ENCODE measurements around the gene ENO1. TPM values are rescaled to one million over a fixed set of nuclear protein-coding genes. Genes with fewer than 3 reads are reported as not detected.
"Not testable (repeated sequence)": the region's sequence is repeated elsewhere in the genome, so short reads cannot be mapped to it uniquely, and the experiment has no call there.

ENO1 gene
- total and polyA plus RNA-seq, 2 of the 4 experiments (the other 2 are of a cell fraction) = 2,125 to 3,643 TPM

DNA sequence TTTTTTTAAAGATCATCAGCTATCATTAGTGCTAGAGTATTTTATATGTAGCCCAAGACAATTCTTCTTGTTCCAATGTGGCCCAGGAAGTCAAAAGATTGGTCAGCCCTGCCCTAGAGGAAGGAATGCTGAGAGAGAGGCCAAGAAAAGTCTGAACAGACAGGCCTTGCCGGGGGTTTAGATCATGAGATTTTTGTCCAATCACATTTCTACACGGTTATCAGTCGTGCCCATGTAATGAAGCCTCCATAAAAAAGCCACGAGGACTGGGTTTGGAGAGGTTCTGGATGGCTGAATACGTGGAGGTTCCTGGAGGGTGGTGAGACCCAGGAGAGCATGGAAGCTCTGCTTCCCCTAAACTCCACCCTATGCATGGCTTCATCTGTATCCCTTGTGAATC lies 24.3 kb upstream of the ENO1 start:
- ATAC-seq (ENCODE audit: low read depth) (no peak), DNase-seq (peak; percentile 34)
- ChIA-PET POLR2A (ENCODE audit: unreplicated experiment) (no interaction called here), CTCF (no interaction called here)
- Histone ChIP-seq H3K79me1 (ENCODE audit: low read depth in 1 of 2, low read length in 2 of 2) (peaks cover 0 to 5% of the 10 kb centered on the region in 2 experiments; a peak in 1 of 4 replicates), H2BK5ac (ENCODE audit: low read depth, low read length, poor library complexity, severe bottlenecking) (peak overlapping the region; percentile 49), H4K5ac (ENCODE audit: low read depth, low read length) (peak overlapping the region; percentile 24; the same call in 1 of the 2 replicates), H2BK15ac (ENCODE audit: low read depth, low read length) (peak overlapping the region; percentile 85; the same call in 2 of the 3 replicates), H4K91ac (ENCODE audit: insufficient read depth, low read depth, low read length) (peak overlapping the region; percentile 50; the same call in 1 of the 2 replicates), H4K8ac (ENCODE audit: low read depth in 2 of 2, low read length in 2 of 2) (peak overlapping the region in 1 of 2 experiments; percentile 80; a peak in 1 of 4 replicates), H2BK120ac (ENCODE audit: low read depth, low read length) (peak overlapping the region; percentile 87), H3K23ac (ENCODE audit: low read depth, low read length) (0 out of 2 replicates have a peak overlapping the region, but pooled peaks have one; percentile 3), H3K27me3 (ENCODE audit: control insufficient read depth, insufficient read depth, low read length) (no peaks in the 10 kb centered on the region), H3K9me1 (ENCODE audit: insufficient read depth, low read length) (peaks cover 25% of the 10 kb centered on the region), H3K56ac (ENCODE audit: extremely low read depth, insufficient read depth, low read length) (no peak overlapping the region), H2AFZ (replicated peaks; ENCODE audit: low read length, poor library complexity) (no peak overlapping the region), H3K4me2 (ENCODE audit: low read depth, low read length) (no peak overlapping the region), H3K18ac (ENCODE audit: low read depth, low read length) (peak overlapping the region; percentile 1; the same call in 1 of the 2 replicates), H3K27ac (ENCODE audit: insufficient read depth, low read length) (no peak overlapping the region), H3K36me3 (ENCODE audit: control insufficient read depth, insufficient read depth, low read length) (no peaks in the 10 kb centered on the region), H3K4me1 (ENCODE audit: control insufficient read depth, insufficient read depth, low read length) (peaks cover 13% of the 10 kb centered on the region), H2AK9ac (replicated peaks; ENCODE audit: low read depth, low read length, poor library complexity) (no peak overlapping the region), H4K20me1 (ENCODE audit: insufficient read depth, low read length) (no peaks in the 10 kb centered on the region), H3K9me3 (ENCODE audit: control insufficient read depth, insufficient read depth, low read length) (no peaks in the 10 kb centered on the region), H3K4me3 (ENCODE audit: insufficient read depth, low read depth, low read length) (no peak overlapping the region), H2AK5ac (ENCODE audit: low read depth, low read length) (peak overlapping the region; percentile 95; the same call in 1 of the 2 replicates), H3K14ac (replicated peaks; ENCODE audit: low read depth, low read length) (peak overlapping the region; percentile 48), H3K9ac (ENCODE audit: low read depth, low read length) (no peak overlapping the region), H2BK20ac (ENCODE audit: low read depth, low read length) (peak overlapping the region; percentile 77), H3K4ac (ENCODE audit: low read depth, low read length) (peak overlapping the region; percentile 84)
- dilution Hi-C loops (cut with HindIII; ENCODE audit: low sequenced_read_pairs, unreplicated experiment) = no loop called here
- intact Hi-C loops (cut with micrococcal nuclease) = no loop called here
- whole genome bisulfite sequencing, 2 experiments (ENCODE audit: extremely low coverage in 2 of 2, insufficient read length in 1 of 2) = 100% methylated on average over 1 of the region's 5 CpGs; no CpG with 5 or more reads in 1 of the 2 experiments
- no TSS peak for BruUV-seq (replicated peaks)
- TF ChIP-seq FOS (IDR thresholded peaks at IDR 0.05; ENCODE audit: low read depth, low read length) = no peak
- TF ChIP-seq CTCF (conservative IDR thresholded peaks at IDR 0.05; ENCODE audit: low read depth, low read length) = peak; percentile 33
- no peak for TF ChIP-seq RCOR1 (IDR thresholded peaks at IDR 0.05; ENCODE audit: insufficient replicate concordance, low read length)
- TF ChIP-seq SMC3 (IDR thresholded peaks at IDR 0.05; ENCODE audit: low read depth, low read length) = no peak
- in situ Hi-C loops (cut with MboI; ENCODE audit: low sequenced_read_pairs) = loop anchor here (25.0 kb wide), 1 partner anchor 585 kb away; no protein-coding TSS in a partner anchor

DNA sequence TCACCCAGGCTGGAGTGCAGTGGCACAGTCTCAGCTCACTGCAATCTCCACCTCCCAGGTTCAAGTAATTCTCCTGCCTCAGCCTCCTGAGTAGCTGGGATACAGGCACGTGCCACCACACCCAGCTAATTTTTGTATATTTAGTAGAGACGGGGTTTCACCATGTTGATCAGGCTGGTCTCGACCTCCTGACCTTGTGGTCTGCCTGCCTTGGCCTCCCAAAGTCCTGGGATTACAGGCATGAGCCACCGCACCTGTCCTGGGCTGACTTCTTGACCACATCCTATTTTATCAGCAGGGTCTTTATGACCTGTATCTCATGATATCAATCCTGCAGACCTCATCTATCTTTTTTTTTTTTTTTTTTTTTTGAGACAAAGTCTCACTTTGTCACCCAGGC lies 22.2 kb upstream of the ENO1 start:
- Histone ChIP-seq H2BK20ac (ENCODE audit: low read depth, low read length) (peak overlapping the region; percentile 47; the same call in 1 of the 2 replicates), H3K4me1 (ENCODE audit: control insufficient read depth, insufficient read depth, low read length) (peaks cover 13% of the 10 kb centered on the region), H3K9me1 (ENCODE audit: insufficient read depth, low read length) (peaks cover 25% of the 10 kb centered on the region), H2AK5ac (ENCODE audit: low read depth, low read length) (0 out of 2 replicates have a peak overlapping the region, but pooled peaks have one; percentile 60), H3K4ac (ENCODE audit: low read depth, low read length) (peak overlapping the region; percentile 64; the same call in 1 of the 2 replicates)
- H3K4me2 ChIP-seq (ENCODE audit: low read depth, low read length); H4K8ac ChIP-seq (ENCODE audit: low read depth in 2 of 2, low read length in 2 of 2); H3K14ac ChIP-seq (replicated peaks; ENCODE audit: low read depth, low read length); H4K91ac ChIP-seq (ENCODE audit: insufficient read depth, low read depth, low read length); dilution Hi-C loops (cut with HindIII; ENCODE audit: low sequenced_read_pairs, unreplicated experiment); POLR2A ChIA-PET (ENCODE audit: unreplicated experiment); H4K5ac ChIP-seq (ENCODE audit: low read depth, low read length); H3K56ac ChIP-seq (ENCODE audit: extremely low read depth, insufficient read depth, low read length); H2AK9ac ChIP-seq (replicated peaks; ENCODE audit: low read depth, low read length, poor library complexity); intact Hi-C loops (cut with micrococcal nuclease); DNase-seq; H3K23ac ChIP-seq (ENCODE audit: low read depth, low read length); H2BK5ac ChIP-seq (ENCODE audit: low read depth, low read length, poor library complexity, severe bottlenecking); H3K36me3 ChIP-seq (ENCODE audit: control insufficient read depth, insufficient read depth, low read length); H3K4me3 ChIP-seq (ENCODE audit: insufficient read depth, low read depth, low read length); H2AFZ ChIP-seq (replicated peaks; ENCODE audit: low read length, poor library complexity); ATAC-seq (ENCODE audit: low read depth); CTCF ChIA-PET; H3K27ac ChIP-seq (ENCODE audit: insufficient read depth, low read length); H4K20me1 ChIP-seq (ENCODE audit: insufficient read depth, low read length); H3K79me1 ChIP-seq (ENCODE audit: low read depth in 1 of 2, low read length in 2 of 2); H3K9me3 ChIP-seq (ENCODE audit: control insufficient read depth, insufficient read depth, low read length); H2BK120ac ChIP-seq (ENCODE audit: low read depth, low read length); H3K27me3 ChIP-seq (ENCODE audit: control insufficient read depth, insufficient read depth, low read length); BruUV-seq (replicated peaks); H3K9ac ChIP-seq (ENCODE audit: low read depth, low read length); H3K18ac ChIP-seq (ENCODE audit: low read depth, low read length); H2BK15ac ChIP-seq (ENCODE audit: low read depth, low read length): not testable (repeated sequence)
- in situ Hi-C loops (cut with MboI; ENCODE audit: low sequenced_read_pairs) = loop anchor here (25.0 kb wide), 1 partner anchor 587 kb away; no protein-coding TSS in a partner anchor
- no CpG with 5 or more reads among the region's 4 CpGs for WGBS, 2 experiments (ENCODE audit: extremely low coverage in 2 of 2, insufficient read length in 1 of 2)
